Testis (tissue), 3 donors: ENCODE results near the gene TOX2. TPM values are rescaled to one million over a fixed set of nuclear protein-coding genes. Genes with fewer than 3 reads are reported as not detected.

Source experiments
- DNase-seq: peaks from one replicate; pipeline ENCODE4 v3.0.0-alpha.2; 2019
- H3K27ac ChIP-seq, 2 donors: fragments of 200-600 bp; sonication (generic); one replicate each; pipeline ENCODE4 v1.5.1; 2019
- H3K27me3 ChIP-seq: fragments of 200-600 bp; sonication (generic); one replicate; pipeline ENCODE4 v1.5.1; 2019
- H3K36me3 ChIP-seq: fragments of 200-600 bp; sonication (generic); one replicate; pipeline ENCODE4 v1.5.1; 2017; ENCODE audit warnings: low read depth; ENCODE audit errors: missing control alignments
- H3K4me1 ChIP-seq: fragments of 200-600 bp; sonication (generic); one replicate; pipeline ENCODE4 v1.5.1; 2019
- H3K4me3 ChIP-seq, 2 donors: fragments of 200-600 bp; sonication (generic); one replicate each; pipeline ENCODE4 v1.5.1; 2017 to 2019
- H3K9me3 ChIP-seq: fragments of 200-600 bp; sonication (generic); one replicate; pipeline ENCODE4 v1.5.1; 2017
- CTCF ChIP-seq, 3 experiments: fragments of 450-650 bp in 2 of 3; fragments of 200-600 bp in 1 of 3; sonication (generic) in 1 of 3; IDR thresholded peaks; one replicate each; pipeline ENCODE4 v1.5.1; 2016 to 2019; ENCODE audit warnings: antibody characterized with exemption in 3 of 3, mild to moderate bottlenecking in 2 of 3, moderate library complexity in 1 of 3
- POLR2A ChIP-seq: fragments of 450-650 bp; IDR thresholded peaks from one replicate; pipeline ENCODE4 v1.6.1; 2017; ENCODE audit warnings: antibody characterized with exemption, mild to moderate bottlenecking, moderate library complexity
- WGBS, 2 donors: methylation state at CpG; one replicate each; pipeline ENCODE4 v1.1.5; 2018; 5-methylcytosine and 5-hydroxymethylcytosine counted together
- intact Hi-C: fragments of 100-400 bp; cut with DNase I; formaldehyde crosslinking; loops from one replicate; pipeline ENCODE4 v1.15.1; 2023; ENCODE audit warnings: low total_unique reads
- polyA plus RNA-seq: library from polyadenylated mRNA; stranded (reverse); fragments of 350-450 nt; fragmentation: Illumina TruSeq; extraction: RNeasy Lipid Tissue Mini Kit (QIAGEN cat#74804); gene quantifications from one replicate; pipeline ENCODE4 v1.2.3, GENCODE V29; 2014; ENCODE audit warnings: low read depth, low replicate concordance; ENCODE audit not compliant: insufficient read depth
- total RNA-seq, 2 donors: library from RNA; depleted of rRNA; stranded (reverse); fragments of >200 nt; gene quantifications; one replicate each; pipeline ENCODE4 v1.2.3, GENCODE V29; 2016

TOX2 gene
- total and polyA plus RNA-seq, 3 donors from 2014 or later: 43.8 to 67.0 (median 48.1) TPM

- Histone ChIP-seq H3K27me3 (no peaks in the 10 kb centered on the region), H3K36me3 (no peaks in the 10 kb centered on the region), H3K4me1 (peaks cover 12% of the 10 kb centered on the region), H3K27ac (no peak overlapping the region), H3K4me3 (no peak overlapping the region), H3K9me3 (no peaks in the 10 kb centered on the region)
- WGBS, 2 donors: 80 to 83% methylated on average over 10 of the region's 10 CpGs
- no peak for DNase-seq
- intact Hi-C loops: no loop called here
- TF ChIP-seq POLR2A (no peak), CTCF (IDR thresholded peaks at IDR 0.05) (no peak)
Measured at GRCh38 chr20:43941476-43942200, 27.0 kb downstream of the TOX2 start.

GRCh38 chr20:43942201-43942590, 27.5 kb downstream of the TOX2 start:
- 76 to 91% methylated on average over 1 of the region's 1 CpG for WGBS, 2 donors
- peaks cover 12% of the 10 kb centered on the region for H3K4me1 ChIP-seq
- no peak for TF ChIP-seq CTCF (IDR thresholded peaks at IDR 0.05)
- no peak for TF ChIP-seq POLR2A
- no peak overlapping the region for H3K27ac ChIP-seq
- no peaks in the 10 kb centered on the region for H3K9me3 ChIP-seq
- intact Hi-C loops: no loop called here
- DNase-seq: no peak
- H3K4me3 ChIP-seq: no peak overlapping the region
- no peaks in the 10 kb centered on the region for H3K27me3 ChIP-seq
- H3K36me3 ChIP-seq: no peaks in the 10 kb centered on the region

- Histone ChIP-seq H3K4me1 (peaks cover 12% of the 10 kb centered on the region), H3K4me3 (no peak overlapping the region), H3K9me3 (no peaks in the 10 kb centered on the region), H3K27me3 (no peaks in the 10 kb centered on the region), H3K36me3 (no peaks in the 10 kb centered on the region), H3K27ac (no peak overlapping the region)
- TF ChIP-seq POLR2A (no peak), CTCF (IDR thresholded peaks at IDR 0.05) (no peak)
- 74 to 76% methylated on average over 9 of the region's 9 CpGs for WGBS, 2 donors
- DNase-seq: no peak
- intact Hi-C loops: no loop called here
Measured at GRCh38 chr20:43942667-43943285, 28.1 kb downstream of the TOX2 start.

GRCh38 chr20:43943725-43944124, 29.1 kb downstream of the TOX2 start:
- no peak overlapping the region for H3K4me3 ChIP-seq
- no peak overlapping the region for H3K27ac ChIP-seq
- H3K36me3 ChIP-seq: no peaks in the 10 kb centered on the region
- H3K27me3 ChIP-seq: no peaks in the 10 kb centered on the region
- no peak for DNase-seq
- intact Hi-C loops: no loop called here
- TF ChIP-seq CTCF (IDR thresholded peaks at IDR 0.05): no peak
- no peak for TF ChIP-seq POLR2A
- H3K9me3 ChIP-seq: no peaks in the 10 kb centered on the region
- peaks cover 12% of the 10 kb centered on the region for H3K4me1 ChIP-seq
- WGBS, 2 donors: 91 to 93% methylated on average over 5 of the region's 5 CpGs
